Liver (tissue), 9 donors: ENCODE data around the gene SETX. TPM values are rescaled to one million over a fixed set of nuclear protein-coding genes. Genes with fewer than 3 reads are reported as not detected.

Experiments used
- DNase-seq: peaks from one replicate; pipeline ENCODE4 v3.0.0-alpha.2; 2017; ENCODE audit warnings: low spot score
- H3K27ac ChIP-seq, 2 donors: one replicate each; pipeline ENCODE4 v1.7.0; 2013; ENCODE audit warnings: inconsistent platforms in 2 of 2, low read length in 2 of 2, control low read depth in 1 of 2, low read depth in 1 of 2, mild to moderate bottlenecking in 1 of 2
- H3K27me3 ChIP-seq, 4 donors: one replicate each; pipeline versions ENCODE4 v1.6.1 to v1.7.0; 2013; ENCODE audit warnings: low read length in 3 of 4, inconsistent platforms in 1 of 4, mild to moderate bottlenecking in 1 of 4, moderate library complexity in 1 of 4; ENCODE audit not compliant: control insufficient read depth in 4 of 4, insufficient read depth in 4 of 4
- H3K36me3 ChIP-seq, 4 donors: one replicate each; pipeline versions ENCODE4 v1.6.1 to v1.7.0; 2013; ENCODE audit warnings: low read length in 3 of 4, mild to moderate bottlenecking in 3 of 4, low read depth in 1 of 4, moderate library complexity in 1 of 4; ENCODE audit not compliant: control insufficient read depth in 4 of 4, insufficient read depth in 3 of 4
- H3K4me1 ChIP-seq, 4 donors: one replicate each; pipeline versions ENCODE4 v1.6.1 to v1.7.0; 2013; ENCODE audit warnings: low read length in 3 of 4, mild to moderate bottlenecking in 3 of 4, moderate library complexity in 1 of 4; ENCODE audit not compliant: control insufficient read depth in 4 of 4, insufficient read depth in 4 of 4
- H3K4me3 ChIP-seq, 3 donors: one replicate each; pipeline versions ENCODE4 v1.6.1 to v1.7.0; 2013; ENCODE audit warnings: low read length in 3 of 3, control low read depth in 1 of 3, low read depth in 1 of 3, mild to moderate bottlenecking in 1 of 3
- H3K9ac ChIP-seq, 2 donors: one replicate each; pipeline ENCODE4 v1.7.0; 2013; ENCODE audit warnings: low read length in 2 of 2, mild to moderate bottlenecking in 2 of 2, moderate library complexity in 2 of 2, control low read depth in 1 of 2, low read depth in 1 of 2
- H3K9me3 ChIP-seq, 4 donors: one replicate each; pipeline versions ENCODE4 v1.6.1 to v1.7.0; 2013; ENCODE audit warnings: low read length in 3 of 4; ENCODE audit not compliant: control insufficient read depth in 4 of 4
- EGR1 ChIP-seq, 2 donors: IDR thresholded peaks; 2 replicates each; pipeline ENCODE4 v1.6.1; 2016 to 2018; ENCODE audit warnings: antibody characterized with exemption in 2 of 2, low read depth in 2 of 2
- FOXA1 ChIP-seq: IDR thresholded peaks from 2 replicates; pipeline ENCODE4 v1.6.1; 2016; ENCODE audit warnings: antibody characterized with exemption
- FOXA2 ChIP-seq: IDR thresholded peaks from 2 replicates; pipeline ENCODE4 v1.6.1; 2016; ENCODE audit warnings: antibody characterized with exemption
- HNF4A ChIP-seq, 2 donors: conservative IDR thresholded peaks; 2 replicates each; pipeline ENCODE4 v1.6.1; 2016; ENCODE audit warnings: antibody characterized with exemption in 2 of 2, mild to moderate bottlenecking in 2 of 2
- JUND ChIP-seq, 2 donors: IDR thresholded peaks; 2 replicates each; pipeline ENCODE4 v1.6.1; 2016; ENCODE audit warnings: antibody characterized with exemption in 2 of 2
- MAX ChIP-seq: IDR thresholded peaks from 2 replicates; pipeline ENCODE4 v1.6.1; 2016; ENCODE audit warnings: antibody characterized with exemption
- NR2F2 ChIP-seq: IDR thresholded peaks from 2 replicates; pipeline ENCODE4 v1.6.1; 2016; ENCODE audit warnings: antibody characterized with exemption
- RAD21 ChIP-seq, 2 donors: IDR thresholded peaks; 2 replicates each; pipeline ENCODE4 v1.6.1; 2016; ENCODE audit warnings: antibody characterized with exemption in 2 of 2, mild to moderate bottlenecking in 2 of 2
- REST ChIP-seq: IDR thresholded peaks from 2 replicates; pipeline ENCODE4 v1.6.1; 2016; ENCODE audit warnings: antibody characterized with exemption, mild to moderate bottlenecking
- RXRA ChIP-seq, 2 donors: IDR thresholded peaks; 2 replicates each; pipeline ENCODE4 v1.6.1; 2017 to 2018; ENCODE audit warnings: antibody characterized with exemption in 2 of 2, mild to moderate bottlenecking in 1 of 2
- SP1 ChIP-seq: IDR thresholded peaks from 2 replicates; pipeline ENCODE4 v1.6.1; 2018; ENCODE audit warnings: antibody characterized with exemption, mild to moderate bottlenecking
- YY1 ChIP-seq: IDR thresholded peaks from 2 replicates; pipeline ENCODE4 v1.6.1; 2016; ENCODE audit warnings: antibody characterized with exemption, mild to moderate bottlenecking
- WGBS: extraction: QIAGEN DNeasy Blood & Tissue Kit; methylation state at CpG from one replicate; pipeline ENCODE4 v1.1.7; 2013; 5-methylcytosine and 5-hydroxymethylcytosine counted together
- polyA plus RNA-seq, 2 donors: library from polyadenylated mRNA; stranded (reverse) in 1 of 2; unstranded in 1 of 2; fragments of 200-250 nt in 1 of 2; fragments of >200 nt in 1 of 2; fragmentation: Nextera tagmentation in 1 of 2; extraction: Ambion mirVana in 1 of 2; gene quantifications; one replicate each; pipeline versions ENCODE4 v1.2.1 to v1.2.3, GENCODE V29; 2013 to 2015
- total RNA-seq, 2 donors: library from RNA; depleted of rRNA; stranded (reverse); fragments of >200 nt; gene quantifications; one replicate each; pipeline ENCODE4 v1.2.3, GENCODE V29; 2014
- TF ChIP-seq, protein P1 (sequence below): IDR thresholded peaks from 2 replicates; pipeline ENCODE4 v1.6.1; 2016; ENCODE audit warnings: antibody characterized with exemption
- TF ChIP-seq, protein P2 (sequence below): fragments of 150-350 bp; IDR thresholded peaks from 2 replicates; pipeline ENCODE4 v1.5.1; 2017; ENCODE audit warnings: improper control_type of control experiment, low read depth, low read length; ENCODE audit not compliant: missing input control
- TF ChIP-seq, protein P3 (sequence below): IDR thresholded peaks from 2 replicates; pipeline ENCODE4 v1.6.1; 2016; ENCODE audit warnings: antibody characterized with exemption
- donor health status: healthy.
- donor health status: healthy.
- donor health status: healthy.
- donor health status: healthy.
- donor health status: healthy.

Gene SETX
- total and polyA plus RNA-seq, 4 donors = 8.6 to 60.2 (median 19.6) TPM

GRCh38 chr9:132283863-132284262, 70.9 kb downstream of the SETX start:
- TF ChIP-seq JUND (IDR thresholded peaks at IDR 0.05) = no peak
- TF ChIP-seq HNF4A (conservative IDR thresholded peaks at IDR 0.05) = no peak
- TF ChIP-seq REST = no peak
- TF ChIP-seq YY1 = no peak
- TF ChIP-seq RAD21 (IDR thresholded peaks at IDR 0.05) = no peak
- H3K4me3 ChIP-seq = no peak overlapping the region
- H3K9ac ChIP-seq = no peak overlapping the region
- H3K9me3 ChIP-seq = no peaks in the 10 kb centered on the region
- no peak for DNase-seq
- no peak overlapping the region for H3K27ac ChIP-seq
- no peaks in the 10 kb centered on the region for H3K4me1 ChIP-seq
- H3K27me3 ChIP-seq = no peaks in the 10 kb centered on the region
- H3K36me3 ChIP-seq = peaks cover 16 to 86% (median 71%) of the 10 kb centered on the region in 4 donors
- WGBS = 93% methylated on average over 7 of the region's 7 CpGs

GRCh38 chr9:132283165-132283564, 71.6 kb downstream of the SETX start:
- Histone ChIP-seq H3K4me3 (no peak overlapping the region), H3K27ac (no peak overlapping the region), H3K27me3 (no peaks in the 10 kb centered on the region), H3K9me3 (no peaks in the 10 kb centered on the region), H3K36me3 (peaks cover 17 to 87% (median 72%) of the 10 kb centered on the region in 4 donors), H3K9ac (no peak overlapping the region), H3K4me1 (no peaks in the 10 kb centered on the region)
- DNase-seq = no peak
- 72% methylated on average over 4 of the region's 4 CpGs for WGBS
- TF ChIP-seq, protein P1, sequence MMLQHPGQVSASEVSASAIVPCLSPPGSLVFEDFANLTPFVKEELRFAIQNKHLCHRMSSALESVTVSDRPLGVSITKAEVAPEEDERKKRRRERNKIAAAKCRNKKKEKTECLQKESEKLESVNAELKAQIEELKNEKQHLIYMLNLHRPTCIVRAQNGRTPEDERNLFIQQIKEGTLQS = no peak
- TF ChIP-seq RXRA (IDR thresholded peaks at IDR 0.05) (no peak), FOXA1 (no peak), YY1 (no peak), EGR1 (IDR thresholded peaks at IDR 0.05; ENCODE audit: low read depth in 2 of 2) (no peak), MAX (no peak), REST (no peak), FOXA2 (no peak), NR2F2 (no peak), SP1 (no peak)
- TF ChIP-seq, protein P2, sequence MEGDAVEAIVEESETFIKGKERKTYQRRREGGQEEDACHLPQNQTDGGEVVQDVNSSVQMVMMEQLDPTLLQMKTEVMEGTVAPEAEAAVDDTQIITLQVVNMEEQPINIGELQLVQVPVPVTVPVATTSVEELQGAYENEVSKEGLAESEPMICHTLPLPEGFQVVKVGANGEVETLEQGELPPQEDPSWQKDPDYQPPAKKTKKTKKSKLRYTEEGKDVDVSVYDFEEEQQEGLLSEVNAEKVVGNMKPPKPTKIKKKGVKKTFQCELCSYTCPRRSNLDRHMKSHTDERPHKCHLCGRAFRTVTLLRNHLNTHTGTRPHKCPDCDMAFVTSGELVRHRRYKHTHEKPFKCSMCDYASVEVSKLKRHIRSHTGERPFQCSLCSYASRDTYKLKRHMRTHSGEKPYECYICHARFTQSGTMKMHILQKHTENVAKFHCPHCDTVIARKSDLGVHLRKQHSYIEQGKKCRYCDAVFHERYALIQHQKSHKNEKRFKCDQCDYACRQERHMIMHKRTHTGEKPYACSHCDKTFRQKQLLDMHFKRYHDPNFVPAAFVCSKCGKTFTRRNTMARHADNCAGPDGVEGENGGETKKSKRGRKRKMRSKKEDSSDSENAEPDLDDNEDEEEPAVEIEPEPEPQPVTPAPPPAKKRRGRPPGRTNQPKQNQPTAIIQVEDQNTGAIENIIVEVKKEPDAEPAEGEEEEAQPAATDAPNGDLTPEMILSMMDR = no peak
- TF ChIP-seq, protein P3, sequence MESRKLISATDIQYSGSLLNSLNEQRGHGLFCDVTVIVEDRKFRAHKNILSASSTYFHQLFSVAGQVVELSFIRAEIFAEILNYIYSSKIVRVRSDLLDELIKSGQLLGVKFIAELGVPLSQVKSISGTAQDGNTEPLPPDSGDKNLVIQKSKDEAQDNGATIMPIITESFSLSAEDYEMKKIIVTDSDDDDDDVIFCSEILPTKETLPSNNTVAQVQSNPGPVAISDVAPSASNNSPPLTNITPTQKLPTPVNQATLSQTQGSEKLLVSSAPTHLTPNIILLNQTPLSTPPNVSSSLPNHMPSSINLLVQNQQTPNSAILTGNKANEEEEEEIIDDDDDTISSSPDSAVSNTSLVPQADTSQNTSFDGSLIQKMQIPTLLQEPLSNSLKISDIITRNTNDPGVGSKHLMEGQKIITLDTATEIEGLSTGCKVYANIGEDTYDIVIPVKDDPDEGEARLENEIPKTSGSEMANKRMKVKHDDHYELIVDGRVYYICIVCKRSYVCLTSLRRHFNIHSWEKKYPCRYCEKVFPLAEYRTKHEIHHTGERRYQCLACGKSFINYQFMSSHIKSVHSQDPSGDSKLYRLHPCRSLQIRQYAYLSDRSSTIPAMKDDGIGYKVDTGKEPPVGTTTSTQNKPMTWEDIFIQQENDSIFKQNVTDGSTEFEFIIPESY = no peak
